G401 (cell line): ENCODE data around the gene HSBP1L1. TPM values are rescaled to one million over a fixed set of nuclear protein-coding genes. Genes with fewer than 3 reads are reported as not detected.
"Not testable (repeated sequence)": the region's sequence is repeated elsewhere in the genome, so short reads cannot be mapped to it uniquely, and the experiment has no call there.

Source experiments
- DNase-seq: peaks from one replicate; pipeline ENCODE4 v3.0.0-alpha.2; 2015; ENCODE audit warnings: low spot score
- in situ Hi-C: cut with HindIII; loops from 2 replicates; pipeline ENCODE4 v1.10.0; 2016; ENCODE audit warnings: low sequenced_read_pairs, mixed read lengths
- total RNA-seq: library from RNA; depleted of rRNA; stranded (reverse); fragments of >200 nt; shearing (Covaris generic); gene quantifications from 2 replicates; pipeline ENCODE4 v1.2.3, GENCODE V29; 2014

The HSBP1L1 gene
- total RNA-seq, 1 experiment from 2014 or later, result 32.7 TPM

DNA sequence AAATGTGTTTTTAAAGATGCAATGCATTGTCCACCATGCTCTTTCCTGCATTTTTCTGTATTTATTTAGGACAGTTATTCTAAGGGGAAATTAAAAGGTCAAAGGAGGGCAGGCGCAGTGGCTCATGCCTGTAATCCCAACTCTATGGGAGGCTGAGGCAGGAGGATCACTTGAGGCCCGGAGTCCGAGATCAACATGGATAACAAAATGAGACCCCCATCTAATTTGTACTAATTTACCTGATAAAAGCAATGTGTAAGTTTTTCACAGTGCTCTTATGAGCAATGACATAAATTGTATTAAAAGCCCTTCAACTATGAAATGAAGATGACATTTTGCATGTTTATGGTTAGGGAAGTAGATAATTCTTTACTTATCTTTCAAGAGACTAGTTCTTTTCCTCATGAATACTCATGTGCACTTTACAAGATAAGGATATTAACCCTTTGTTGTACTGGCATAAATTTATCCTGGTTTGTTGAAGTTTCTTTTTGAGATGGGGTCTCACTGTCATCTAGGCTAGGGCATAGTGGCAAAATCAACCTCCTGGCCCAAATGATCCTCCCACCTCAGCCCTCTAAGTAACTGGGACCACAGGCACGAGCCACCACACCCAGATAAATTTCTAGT is 9.7 kb downstream of the HSBP1L1 start:
- in situ Hi-C loops, result no loop called here
- no peak for DNase-seq

DNA sequence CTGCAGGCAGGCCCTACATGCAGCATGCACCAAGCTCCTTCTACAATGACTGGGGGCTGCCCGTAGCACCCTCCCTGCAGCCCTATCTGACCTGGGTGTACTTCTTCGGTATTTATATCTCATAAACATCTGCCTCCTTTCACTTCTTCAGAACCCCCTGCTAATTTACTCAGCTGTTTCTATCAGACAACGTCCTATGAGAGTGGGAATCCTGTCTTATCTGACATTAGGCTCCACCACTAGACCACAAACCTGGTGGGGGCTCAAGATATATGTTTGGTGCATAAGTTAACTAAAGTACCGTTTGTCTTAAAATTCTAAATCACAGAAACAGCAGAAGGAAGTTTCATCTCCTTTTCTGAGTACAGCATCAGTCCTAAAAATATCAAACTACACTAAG is 10.6 kb downstream of the HSBP1L1 start:
- in situ Hi-C loops, result no loop called here
- DNase-seq, result no peak

DNA sequence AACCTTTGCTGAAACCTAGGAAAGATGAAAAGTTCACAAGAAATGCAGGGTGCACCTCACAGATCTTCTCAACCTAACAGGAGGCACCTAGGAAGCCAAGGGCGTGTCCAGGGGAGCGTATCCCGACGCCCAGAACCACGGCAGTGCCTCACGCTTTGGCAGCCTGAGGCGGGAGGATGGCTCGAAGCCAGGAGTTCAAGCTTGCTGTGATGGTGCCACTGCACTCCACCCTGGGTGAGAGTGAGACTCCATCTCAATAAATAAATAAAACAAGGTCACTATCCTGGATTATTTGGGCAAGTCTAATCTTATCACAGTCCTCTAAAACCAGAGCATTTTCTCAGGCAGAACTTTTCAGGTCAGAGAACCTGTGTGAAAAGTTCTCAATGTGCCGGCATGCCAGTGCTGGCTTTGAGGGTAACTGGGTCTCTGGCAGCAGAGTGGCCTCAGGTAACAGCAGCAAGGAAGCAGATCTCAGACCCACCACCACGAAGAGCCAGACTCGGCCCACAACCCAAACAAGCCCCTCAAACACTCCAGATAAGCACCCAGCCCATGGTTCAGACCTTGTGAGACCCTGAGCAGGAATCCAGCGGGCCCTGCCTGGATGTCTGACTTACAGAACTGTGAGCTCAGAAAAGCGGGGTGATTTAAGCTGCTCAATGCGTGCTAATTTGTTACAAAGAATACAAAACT is 11.7 kb downstream of the HSBP1L1 start:
- in situ Hi-C loops, result no loop called here

DNA sequence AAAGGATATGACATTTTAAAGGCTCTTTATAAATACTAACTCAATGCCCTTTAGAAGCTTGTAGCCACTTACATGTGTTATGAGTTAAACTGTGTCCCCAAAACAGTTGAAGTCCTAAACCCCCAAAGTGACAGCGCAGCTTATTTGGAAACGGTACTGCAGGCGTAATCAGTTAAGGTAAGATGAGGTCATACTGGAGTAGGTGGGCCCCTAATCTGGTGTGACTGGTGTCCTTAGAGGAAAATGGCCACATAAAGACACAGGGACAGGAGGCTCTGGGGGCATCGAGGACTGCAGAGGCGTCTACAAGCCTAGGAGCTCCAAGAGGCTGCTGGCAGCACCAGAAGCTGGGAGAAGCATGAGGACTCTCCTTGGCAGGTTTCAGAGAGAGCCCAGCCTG is 15.4 kb downstream of the HSBP1L1 start:
- in situ Hi-C loops, result no loop called here
- no peak for DNase-seq

More for the DNA sequence above, 11.7 kb downstream of the HSBP1L1 start:
- peak; percentile 47 for DNase-seq

DNA sequence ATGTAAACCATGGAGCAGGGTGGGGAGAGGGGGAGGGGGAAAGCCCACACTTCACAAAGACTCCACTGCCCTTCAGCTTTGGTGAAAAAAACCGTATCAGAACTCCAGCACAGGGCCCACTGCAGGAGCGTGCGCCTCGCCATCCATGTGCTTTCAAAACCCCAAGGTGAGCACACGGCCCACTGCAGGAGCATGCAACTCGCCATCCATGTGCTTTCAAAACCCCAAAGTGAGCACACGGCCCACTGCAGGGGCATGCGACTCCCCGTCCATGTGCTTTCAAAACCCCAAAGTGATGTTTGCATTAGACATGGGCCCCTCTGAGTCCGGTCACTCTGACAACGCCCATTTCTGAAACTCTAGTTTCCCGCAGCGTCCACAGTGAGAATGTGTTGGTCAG is 16.1 kb downstream of the HSBP1L1 start:
- no peak for DNase-seq
- in situ Hi-C loops, result no loop called here

DNA sequence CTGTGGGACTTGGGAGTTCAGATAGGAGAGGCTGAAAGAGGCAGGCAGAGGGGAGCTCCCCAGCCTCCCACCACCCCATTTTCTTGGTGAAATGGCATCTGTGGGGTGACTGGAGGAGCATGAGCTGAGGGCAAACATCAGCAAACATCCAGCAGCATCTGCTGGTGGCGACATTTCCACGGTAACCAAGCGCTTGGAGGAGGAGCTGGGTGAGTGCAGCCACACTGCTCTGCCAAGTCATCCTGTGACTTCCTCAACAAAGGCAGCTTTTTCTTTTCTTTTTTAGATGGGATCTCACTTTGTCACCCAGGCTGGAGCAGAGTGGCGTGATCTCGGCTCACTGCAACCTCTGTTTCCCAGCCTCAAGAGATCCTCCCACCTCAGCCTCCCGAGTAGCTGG is 18.3 kb downstream of the HSBP1L1 start:
- no peak for DNase-seq
- in situ Hi-C loops, result no loop called here

DNA sequence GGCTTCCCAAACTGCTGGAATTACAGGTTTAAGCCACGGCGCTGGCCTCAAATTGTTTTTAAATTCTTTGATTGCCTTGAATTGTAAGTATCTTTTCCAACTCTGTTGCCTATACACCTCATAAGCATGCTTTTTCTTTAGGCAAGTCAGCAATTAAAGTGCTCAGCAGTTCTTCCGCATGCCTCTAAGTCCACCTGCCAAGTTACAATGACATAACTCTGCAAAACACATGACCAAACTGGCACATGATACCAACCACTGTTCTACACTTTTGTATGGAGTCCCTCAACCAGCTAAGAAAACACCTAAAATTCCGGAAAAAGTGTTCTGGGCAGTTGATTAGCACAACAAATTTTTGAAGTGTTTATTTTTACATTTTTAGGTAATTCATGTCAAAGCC is 18.8 kb downstream of the HSBP1L1 start:
- no peak for DNase-seq
- in situ Hi-C loops, result no loop called here

DNA sequence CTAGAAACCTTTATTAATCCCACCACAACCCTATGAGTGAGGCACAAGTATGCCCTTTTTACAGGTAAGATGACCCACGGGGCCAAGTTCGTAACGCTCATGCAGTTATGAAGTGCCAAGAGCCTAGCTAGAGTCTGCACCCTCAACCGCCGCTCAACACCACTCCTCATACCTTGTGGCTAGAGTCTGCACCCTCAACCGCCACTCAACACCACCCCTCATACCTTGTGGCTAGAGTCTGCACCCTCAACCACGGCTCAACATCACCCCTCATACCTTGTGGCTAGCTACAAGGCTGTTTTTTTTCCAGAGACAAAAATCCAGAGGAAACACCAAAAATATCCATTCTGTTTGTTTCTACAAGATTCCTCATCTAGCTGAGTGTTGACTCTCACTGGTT is 19.4 kb downstream of the HSBP1L1 start:
- DNase-seq, result no peak
- in situ Hi-C loops, result no loop called here

DNA sequence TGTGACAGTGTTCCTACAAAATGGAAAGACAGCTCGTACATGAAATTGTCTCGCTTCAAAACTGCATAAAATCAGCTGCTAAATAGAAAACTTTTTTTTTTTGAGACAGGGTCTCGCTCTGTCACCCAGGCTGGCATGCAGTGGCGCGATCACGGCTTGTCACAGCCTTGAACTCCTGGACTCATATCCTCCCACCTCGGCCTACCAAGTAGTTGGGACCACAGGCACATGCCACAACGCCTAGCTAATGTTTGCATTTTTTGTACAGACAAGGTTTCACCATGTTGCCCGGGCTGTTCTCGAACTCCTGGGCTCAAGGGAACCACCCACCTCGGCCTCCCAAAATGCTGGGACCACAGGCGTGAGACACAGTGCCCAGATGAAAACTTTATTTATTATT is 20.7 kb downstream of the HSBP1L1 start:
- in situ Hi-C loops, result no loop called here
- DNase-seq, result no peak

DNA sequence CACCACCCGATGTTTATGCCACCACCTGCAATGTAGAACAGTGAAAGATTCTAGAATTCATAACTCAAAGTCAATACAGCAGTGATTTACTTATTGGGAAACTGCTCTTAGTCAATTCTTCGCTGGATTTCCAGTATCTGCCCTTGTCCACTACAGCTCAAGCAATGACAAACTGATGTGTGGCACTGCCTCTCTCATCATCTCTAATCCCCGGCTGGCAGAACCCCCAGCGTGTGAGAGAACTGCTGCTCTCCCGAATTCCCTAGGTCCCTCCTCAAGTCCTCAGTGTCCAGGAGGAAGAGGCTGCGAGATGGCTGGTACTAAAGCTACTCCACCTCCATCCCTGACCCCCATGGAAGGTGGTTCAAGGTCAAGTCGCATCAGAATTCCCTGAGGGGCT is 22.3 kb downstream of the HSBP1L1 start:
- in situ Hi-C loops, result no loop called here
- DNase-seq, result no peak

DNA sequence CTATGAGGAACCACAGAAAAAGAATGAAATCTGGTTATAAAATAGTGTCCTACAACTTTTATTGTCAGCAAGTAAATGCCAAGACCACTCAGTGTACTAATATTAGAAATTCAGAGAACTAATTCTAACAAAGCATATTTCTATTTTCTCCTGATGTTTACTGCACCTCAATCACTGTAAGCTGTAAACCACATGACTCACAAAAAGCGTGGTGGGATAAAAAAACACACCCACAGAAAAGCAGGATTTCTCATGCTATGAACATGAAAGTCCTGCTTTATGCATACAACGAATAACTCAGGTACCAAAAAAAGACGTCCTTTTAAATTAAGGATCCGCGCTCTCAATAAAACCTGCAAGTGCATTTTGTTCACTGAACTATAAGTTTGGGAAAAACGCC is 23.1 kb downstream of the HSBP1L1 start:
- no peak for DNase-seq
- in situ Hi-C loops, result no loop called here

DNA sequence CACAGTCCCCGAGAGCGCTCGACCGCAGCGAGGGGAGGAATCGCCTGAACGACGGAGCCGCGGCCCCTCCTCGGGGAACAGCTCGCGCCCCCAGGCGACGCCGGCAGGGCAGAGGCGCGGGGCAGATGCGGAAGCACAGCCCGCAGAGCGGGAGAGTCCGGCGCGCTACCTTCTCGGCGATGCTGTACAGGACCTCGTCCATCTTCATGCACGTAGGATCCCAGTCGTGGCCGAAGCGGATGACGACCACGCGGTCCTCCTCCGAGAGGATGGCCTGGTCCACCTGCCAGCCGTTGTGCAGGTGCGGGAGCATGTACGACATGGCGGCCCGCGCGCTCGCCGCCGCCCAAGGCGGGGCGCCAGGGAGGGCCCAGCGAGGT is 23.6 kb downstream of the HSBP1L1 start:
- in situ Hi-C loops, result no loop called here
- DNase-seq, result no peak

DNA sequence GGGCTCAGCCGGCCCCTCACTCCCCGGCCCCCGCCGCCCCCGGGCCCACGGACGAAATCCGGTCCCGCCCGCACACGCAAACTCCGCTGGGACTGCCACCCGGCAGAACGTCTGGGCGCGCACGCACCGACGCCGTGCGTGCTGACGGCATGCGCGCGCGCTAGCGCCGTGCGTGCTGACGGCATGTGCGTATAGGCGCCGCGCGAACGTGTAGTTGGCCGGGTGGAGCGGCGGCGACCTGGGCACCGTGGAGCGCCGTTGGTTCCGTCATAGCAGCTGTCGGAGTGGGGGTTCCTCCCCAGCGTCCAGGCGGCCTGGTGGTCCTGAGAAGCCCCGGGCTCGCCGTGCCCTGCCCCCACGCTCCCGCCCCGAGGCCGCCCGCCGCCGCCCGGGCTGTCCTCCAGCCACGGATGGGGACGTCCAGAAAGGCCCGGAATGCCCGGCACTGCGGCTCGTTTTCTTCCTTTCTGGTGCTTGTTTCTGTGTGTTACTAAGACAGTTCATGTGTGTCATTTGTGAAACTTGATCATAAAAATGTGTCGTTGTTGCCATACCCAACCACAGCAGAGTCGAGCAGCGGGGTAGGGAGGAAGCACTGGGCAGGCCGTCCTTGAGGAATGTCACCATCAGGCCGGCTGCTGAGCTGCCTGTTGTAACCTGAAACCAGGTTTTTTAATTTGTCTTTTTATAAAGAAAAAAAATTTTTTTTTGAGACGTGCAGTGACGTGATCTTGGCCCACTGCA is 24.2 kb downstream of the HSBP1L1 start, which contains the start of gene TXNL4A:
Gene TXNL4A (minus strand): TSS at position 113 of the 744 bp plus-strand sequence. CDS start 171 bp downstream, outside the sequence.
- in situ Hi-C loops, result no loop called here
- DNase-seq, result peak; percentile 86

DNA sequence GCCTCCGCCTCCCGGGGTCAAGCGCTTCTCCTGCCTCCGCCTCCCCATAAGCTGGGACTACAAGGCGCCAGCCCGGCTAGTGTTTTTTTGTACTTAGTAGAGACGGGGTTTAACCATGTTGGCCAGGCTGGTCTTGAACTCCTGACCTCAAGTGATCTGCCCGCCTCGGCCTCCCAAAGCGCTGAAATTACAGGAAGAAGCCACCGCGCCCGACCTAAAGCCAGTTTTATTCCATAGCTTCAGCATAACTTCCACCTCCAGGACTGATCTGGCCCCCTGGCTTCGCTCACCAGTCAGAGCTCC is 24.7 kb downstream of the HSBP1L1 start:
- in situ Hi-C loops, result no loop called here
- no peak for DNase-seq

DNA sequence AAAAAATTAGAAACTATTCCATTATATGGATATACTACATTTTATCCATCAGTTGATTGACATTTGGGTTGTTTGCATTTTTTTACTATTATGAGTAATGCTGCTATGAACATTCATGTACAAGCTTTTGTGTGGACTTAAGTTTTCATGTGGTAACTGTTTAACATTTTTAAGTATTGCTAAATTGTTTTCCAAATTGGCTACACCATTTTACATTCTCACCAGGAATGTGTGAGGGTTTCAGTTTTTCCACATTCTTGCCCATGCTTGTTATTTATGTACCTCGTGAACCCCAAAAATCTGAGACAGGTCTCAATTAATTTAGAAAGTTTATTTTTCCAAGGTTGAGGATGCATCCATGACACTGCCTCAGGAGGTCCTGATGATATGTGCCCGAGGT is 27.1 kb downstream of the HSBP1L1 start:
- in situ Hi-C loops, result no loop called here
- DNase-seq, result no peak

DNA sequence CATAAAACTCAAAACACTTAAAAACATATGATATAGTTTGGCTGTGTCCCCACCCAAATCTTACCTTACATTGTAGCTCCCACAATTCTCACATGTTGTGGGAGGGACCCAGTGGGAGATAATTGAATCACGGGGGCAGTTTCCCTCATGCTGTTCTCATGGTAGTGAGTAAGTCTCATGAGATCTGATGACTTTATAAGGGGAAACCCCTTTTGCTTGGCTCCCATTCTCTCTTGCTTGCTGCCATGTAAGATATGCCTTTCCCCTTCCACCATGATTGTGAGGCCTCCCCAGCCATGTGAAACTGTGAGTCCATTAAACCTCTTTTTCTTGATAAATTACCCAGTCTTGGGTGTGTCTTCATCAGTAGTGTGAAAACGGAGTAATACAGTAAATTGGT is 35.3 kb downstream of the HSBP1L1 start:
- in situ Hi-C loops, DNase-seq: not testable (repeated sequence)

DNA sequence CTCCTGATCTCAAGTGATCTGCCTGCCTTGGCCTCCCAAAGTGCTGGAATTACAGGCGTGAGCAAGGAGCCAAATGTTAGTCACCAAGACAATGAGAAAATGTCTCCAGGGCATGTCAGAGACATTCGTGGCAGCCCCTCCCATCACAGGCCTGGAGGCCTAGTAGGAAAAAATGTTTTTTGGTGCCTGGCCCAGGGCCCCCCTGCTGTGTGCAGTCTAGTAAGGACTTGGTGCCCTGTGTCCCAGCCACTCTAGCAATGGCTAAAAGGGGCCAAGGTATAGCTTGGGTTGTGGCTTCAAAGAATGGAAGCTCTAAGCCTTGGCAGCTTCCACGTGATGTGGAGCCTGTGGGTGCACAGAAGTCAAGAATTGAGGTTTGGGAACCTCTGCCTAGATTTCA is 36.4 kb downstream of the HSBP1L1 start:
- in situ Hi-C loops, result no loop called here
- DNase-seq, result no peak

DNA sequence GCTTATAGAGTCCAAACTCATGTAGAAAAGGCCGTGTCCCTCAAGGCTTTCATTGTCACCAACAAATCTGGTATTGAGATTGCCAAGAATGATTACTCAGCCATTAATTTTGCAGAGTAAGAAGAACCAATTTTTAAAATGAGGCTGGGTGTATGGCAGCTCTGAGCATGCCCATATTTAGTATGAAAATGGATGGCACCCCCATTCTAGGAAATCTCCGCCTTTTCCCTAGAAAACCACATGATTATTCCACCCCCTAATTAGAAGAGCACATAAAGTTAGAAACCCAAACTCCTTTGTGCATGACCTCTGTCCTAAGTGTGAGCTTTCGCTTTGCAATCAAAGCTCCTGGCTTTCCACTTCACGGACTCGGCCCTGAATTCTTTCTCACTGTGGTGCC is 38.0 kb downstream of the HSBP1L1 start:
- in situ Hi-C loops, result no loop called here
- no peak for DNase-seq

DNA sequence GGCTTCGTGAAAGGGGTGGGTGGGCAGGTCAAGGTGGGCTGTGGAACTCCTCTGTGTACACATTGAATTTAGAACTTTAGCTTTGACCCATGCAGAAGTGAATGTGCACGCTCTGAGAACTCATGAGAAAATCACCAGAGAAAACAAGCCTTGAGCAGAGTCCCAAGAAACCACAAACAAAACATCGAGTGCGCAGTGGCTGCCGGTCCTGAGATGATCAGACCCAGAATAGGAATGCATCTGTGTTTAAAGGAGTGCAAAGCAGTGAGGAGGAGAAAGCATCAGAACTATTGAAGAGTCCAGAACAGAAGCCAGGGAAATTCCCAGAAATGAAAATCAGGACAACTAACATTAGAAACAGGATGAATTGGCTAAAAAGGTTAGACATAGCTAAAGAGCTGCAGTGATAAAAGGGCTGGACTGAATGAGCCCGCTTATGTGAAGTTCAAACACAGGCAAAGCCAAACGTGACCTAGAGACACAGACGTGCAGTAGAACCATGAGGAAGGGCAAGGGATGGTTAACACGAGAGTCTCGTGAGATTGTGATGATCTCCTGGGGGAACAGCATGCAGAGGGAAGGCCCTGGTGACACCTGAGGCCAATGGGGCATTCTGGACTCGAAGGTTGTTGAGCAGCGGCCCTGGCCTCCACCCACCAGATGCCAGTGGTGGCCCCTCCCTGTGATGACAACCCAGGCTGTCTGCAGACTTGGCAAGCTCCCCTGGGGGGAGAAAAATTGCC is 40.3 kb downstream of the HSBP1L1 start:
- in situ Hi-C loops, result no loop called here
- DNase-seq, result no peak

DNA sequence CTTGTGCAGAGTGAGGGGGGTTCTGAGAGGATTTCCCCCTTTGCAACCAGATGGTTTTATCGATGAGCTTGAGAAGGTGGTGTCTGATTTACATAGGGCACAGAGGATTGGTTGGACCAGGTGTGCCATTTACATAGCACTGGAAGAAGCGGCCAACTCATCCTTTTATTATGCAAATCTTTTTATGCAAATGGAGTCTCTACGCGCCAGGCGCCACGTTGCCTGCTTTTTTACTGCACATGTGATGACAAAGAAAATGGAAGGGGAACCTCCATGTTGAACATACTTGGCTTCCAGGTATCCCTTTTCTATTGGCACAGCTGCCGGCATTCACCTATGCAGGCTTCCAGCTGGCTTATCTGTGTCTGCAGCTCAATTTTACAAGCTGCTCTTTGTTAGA is 42.3 kb downstream of the HSBP1L1 start:
- in situ Hi-C loops, result no loop called here
- no peak for DNase-seq
